Brain microvascular endothelial cell (primary cell): Measurements from ENCODE around the gene UBA52.

Experiments
- DNase-seq: peaks from one replicate; pipeline ENCODE4 v3.0.0-alpha.2; 2020
- H3K27ac ChIP-seq: fragments of 250-450 bp; sonication (Bioruptor Pico); 2 replicates; pipeline ENCODE4 v1.5.1; 2020; ENCODE audit warnings: mild to moderate bottlenecking, moderate library complexity
- H3K27me3 ChIP-seq: fragments of 250-450 bp; sonication (Bioruptor Pico); replicated peaks from 2 replicates; pipeline ENCODE4 v1.5.1; 2020; ENCODE audit warnings: mild to moderate bottlenecking
- H3K36me3 ChIP-seq: fragments of 250-450 bp; sonication (Bioruptor Pico); replicated peaks from 2 replicates; pipeline ENCODE4 v1.5.1; 2020; ENCODE audit warnings: mild to moderate bottlenecking
- H3K4me3 ChIP-seq: 2 replicates; pipeline ENCODE4 v1.5.1; 2011; ENCODE audit warnings: low read depth, mild to moderate bottlenecking, control low read depth, low read length, moderate library complexity
- CTCF ChIP-seq: IDR thresholded peaks from 2 replicates; pipeline ENCODE4 v1.5.1; 2011; ENCODE audit warnings: low read depth, mild to moderate bottlenecking, moderate library complexity, low read length, control low read depth, inconsistent platforms; ENCODE audit errors: missing control alignments
- in situ Hi-C: cut with HindIII; loops from 2 replicates; pipeline ENCODE4 v1.10.0; 2017; ENCODE audit warnings: low sequenced_read_pairs, low pct_ligation_motif_present

The UBA52 gene

GRCh38 chr19:18559685-18560084, 12.0 kb upstream of the UBA52 start:
- in situ Hi-C loops = no loop called here
- Histone ChIP-seq H3K4me3 (no peak overlapping the region), H3K36me3 (peaks cover 21% of the 10 kb centered on the region), H3K27me3 (no peaks in the 10 kb centered on the region), H3K27ac (no peak overlapping the region)
- TF ChIP-seq CTCF = no peak
- DNase-seq = no peak

GRCh38 chr19:18562086-18562485, 9.6 kb upstream of the UBA52 start:
- Histone ChIP-seq H3K4me3 (no peak overlapping the region), H3K36me3 (peaks cover 42% of the 10 kb centered on the region), H3K27me3 (no peaks in the 10 kb centered on the region), H3K27ac (no peak overlapping the region)
- in situ Hi-C loops = no loop called here
- TF ChIP-seq CTCF = no peak
- DNase-seq = no peak

GRCh38 chr19:18566953-18567352, 4.7 kb upstream of the UBA52 start:
- Histone ChIP-seq H3K27me3 (no peaks in the 10 kb centered on the region), H3K27ac (no peak overlapping the region), H3K4me3 (no peak overlapping the region), H3K36me3 (peaks cover 65% of the 10 kb centered on the region)
- in situ Hi-C loops = no loop called here
- TF ChIP-seq CTCF = no peak
- DNase-seq = no peak

- Histone ChIP-seq H3K27me3 (no peaks in the 10 kb centered on the region), H3K27ac (no peak overlapping the region), H3K4me3 (no peak overlapping the region), H3K36me3 (peaks cover 67% of the 10 kb centered on the region)
- in situ Hi-C loops = no loop called here
- no peak for TF ChIP-seq CTCF
- no peak for DNase-seq
Measured at GRCh38 chr19:18568367-18568766, 3.3 kb upstream of the UBA52 start.

GRCh38 chr19:18574691-18575291, 3.1 kb downstream of the UBA52 start:
- in situ Hi-C loops = loop anchor here (25.0 kb wide), 1 partner anchor 288 kb away; no protein-coding TSS in a partner anchor
- no peak for TF ChIP-seq CTCF
- Histone ChIP-seq H3K4me3 (no peak overlapping the region), H3K36me3 (peaks cover 48% of the 10 kb centered on the region), H3K27ac (no peak overlapping the region), H3K27me3 (no peaks in the 10 kb centered on the region)
- no peak for DNase-seq

- H3K27ac ChIP-seq = no peak overlapping the region
- no peak for DNase-seq
- TF ChIP-seq CTCF = no peak
- H3K4me3 ChIP-seq = no peak overlapping the region
- H3K27me3 ChIP-seq = no peaks in the 10 kb centered on the region
- H3K36me3 ChIP-seq = peaks cover 44% of the 10 kb centered on the region
- in situ Hi-C loops = loop anchor here (25.0 kb wide), 1 partner anchor 286 kb away; no protein-coding TSS in a partner anchor
Measured at GRCh38 chr19:18576383-18576782, 4.7 kb downstream of the UBA52 start.
